ENCODE results near the gene FAS.
"Not testable (repeated sequence)": the region's sequence is repeated elsewhere in the genome, so short reads cannot be mapped to it uniquely, and the experiment has no call there.

Gene FAS

GRCh38 chr10:88994019-88994418 is 3.4 kb downstream of the FAS start:
- H3K9me3 ChIP-seq (ENCODE audit: control insufficient read depth in 1 of 2, low read length in 2 of 2) = no peaks in the 10 kb centered on the region
- peak overlapping the region; percentile 37 for H3K27ac ChIP-seq (ENCODE audit: low read length)
- peaks cover 4 to 17% of the 10 kb centered on the region in 2 donors for H3K4me1 ChIP-seq (ENCODE audit: control insufficient read depth in 1 of 2, insufficient read depth in 2 of 2, low read length in 2 of 2)
- peaks cover 0 to 16% of the 10 kb centered on the region in 2 donors for H3K36me3 ChIP-seq (ENCODE audit: control insufficient read depth in 1 of 2, insufficient read depth in 2 of 2, low read length in 2 of 2)
- peak overlapping the region; percentile 28 to 54 for H3K4me3 ChIP-seq (ENCODE audit: low read depth in 1 of 2, low read length in 2 of 2)
- H3K27me3 ChIP-seq (ENCODE audit: low read depth, low read length) = no peaks in the 10 kb centered on the region

- no peak overlapping the region for H3K27ac ChIP-seq (ENCODE audit: low read length)
- peaks cover 0 to 13% of the 10 kb centered on the region in 2 donors for H3K36me3 ChIP-seq (ENCODE audit: control insufficient read depth in 1 of 2, insufficient read depth in 2 of 2, low read length in 2 of 2)
- H3K4me3 ChIP-seq (ENCODE audit: low read depth in 1 of 2, low read length in 2 of 2) = no peak overlapping the region
- H3K9me3 ChIP-seq (ENCODE audit: control insufficient read depth in 1 of 2, low read length in 2 of 2) = no peaks in the 10 kb centered on the region
- no peaks in the 10 kb centered on the region for H3K27me3 ChIP-seq (ENCODE audit: low read depth, low read length)
- peaks cover 4 to 10% of the 10 kb centered on the region in 2 donors for H3K4me1 ChIP-seq (ENCODE audit: control insufficient read depth in 1 of 2, insufficient read depth in 2 of 2, low read length in 2 of 2)
These were observed 4.7 kb downstream of the FAS start for GRCh38 chr10:88995156-88995876.

DNA sequence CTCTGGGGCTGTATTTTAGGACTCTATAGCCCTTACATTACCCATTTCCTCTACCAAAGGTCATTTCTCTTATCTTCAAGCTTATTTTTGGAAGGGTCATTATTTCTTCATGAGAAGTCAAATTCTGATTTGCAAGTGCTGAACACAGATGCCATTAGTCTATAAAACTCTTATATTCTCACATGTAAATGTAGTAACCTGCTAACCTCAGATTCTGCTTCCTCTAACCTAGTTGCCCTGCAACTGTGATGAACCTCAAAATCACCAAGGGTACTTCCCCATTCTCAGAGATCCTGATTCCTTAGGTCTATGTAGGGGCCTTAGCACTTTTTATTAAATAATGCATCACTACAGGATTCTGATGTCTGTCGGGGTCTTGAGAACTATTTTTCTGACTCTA is 6.3 kb downstream of the FAS start:
- Histone ChIP-seq H3K36me3 (ENCODE audit: control insufficient read depth in 1 of 2, insufficient read depth in 2 of 2, low read length in 2 of 2) (no peaks in the 10 kb centered on the region), H3K4me3 (ENCODE audit: low read depth in 1 of 2, low read length in 2 of 2) (no peak overlapping the region), H3K4me1 (ENCODE audit: control insufficient read depth in 1 of 2, insufficient read depth in 2 of 2, low read length in 2 of 2) (peaks cover 4 to 21% of the 10 kb centered on the region in 2 donors), H3K27me3 (ENCODE audit: low read depth, low read length) (no peaks in the 10 kb centered on the region), H3K9me3 (ENCODE audit: control insufficient read depth in 1 of 2, low read length in 2 of 2) (no peaks in the 10 kb centered on the region), H3K27ac (ENCODE audit: low read length) (no peak overlapping the region)

DNA sequence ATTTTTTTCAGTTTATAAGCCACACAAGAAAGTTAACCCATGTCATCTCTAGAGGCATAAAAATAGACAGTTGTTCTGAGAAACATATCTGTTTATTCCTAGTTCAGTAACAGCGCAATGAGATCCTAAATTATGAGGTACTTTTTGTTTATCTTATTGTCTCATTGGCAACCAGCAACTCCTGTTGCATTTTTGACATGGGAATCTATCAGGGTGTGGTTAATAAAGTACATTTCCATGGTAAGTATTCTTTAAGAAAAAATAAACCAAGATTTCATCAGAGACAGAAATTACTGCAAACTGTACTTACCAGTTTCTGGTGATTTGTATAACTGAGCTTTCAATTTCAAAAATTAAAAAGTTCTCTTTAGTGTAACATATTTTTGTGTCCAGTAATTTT is 9.0 kb downstream of the FAS start:
- H3K9me3 ChIP-seq (ENCODE audit: control insufficient read depth in 1 of 2, low read length in 2 of 2) = no peaks in the 10 kb centered on the region
- peak overlapping the region; percentile 4 for H3K27ac ChIP-seq (ENCODE audit: low read length)
- no peaks in the 10 kb centered on the region for H3K27me3 ChIP-seq (ENCODE audit: low read depth, low read length)
- peak overlapping the region in 1 of 2 donors; percentile 7 for H3K4me3 ChIP-seq (ENCODE audit: low read depth in 1 of 2, low read length in 2 of 2)
- H3K36me3 ChIP-seq (ENCODE audit: control insufficient read depth in 1 of 2, insufficient read depth in 2 of 2, low read length in 2 of 2) = peaks cover 8 to 13% of the 10 kb centered on the region in 2 donors
- H3K4me1 ChIP-seq (ENCODE audit: control insufficient read depth in 1 of 2, insufficient read depth in 2 of 2, low read length in 2 of 2) = peaks cover 0 to 15% of the 10 kb centered on the region in 2 donors

DNA sequence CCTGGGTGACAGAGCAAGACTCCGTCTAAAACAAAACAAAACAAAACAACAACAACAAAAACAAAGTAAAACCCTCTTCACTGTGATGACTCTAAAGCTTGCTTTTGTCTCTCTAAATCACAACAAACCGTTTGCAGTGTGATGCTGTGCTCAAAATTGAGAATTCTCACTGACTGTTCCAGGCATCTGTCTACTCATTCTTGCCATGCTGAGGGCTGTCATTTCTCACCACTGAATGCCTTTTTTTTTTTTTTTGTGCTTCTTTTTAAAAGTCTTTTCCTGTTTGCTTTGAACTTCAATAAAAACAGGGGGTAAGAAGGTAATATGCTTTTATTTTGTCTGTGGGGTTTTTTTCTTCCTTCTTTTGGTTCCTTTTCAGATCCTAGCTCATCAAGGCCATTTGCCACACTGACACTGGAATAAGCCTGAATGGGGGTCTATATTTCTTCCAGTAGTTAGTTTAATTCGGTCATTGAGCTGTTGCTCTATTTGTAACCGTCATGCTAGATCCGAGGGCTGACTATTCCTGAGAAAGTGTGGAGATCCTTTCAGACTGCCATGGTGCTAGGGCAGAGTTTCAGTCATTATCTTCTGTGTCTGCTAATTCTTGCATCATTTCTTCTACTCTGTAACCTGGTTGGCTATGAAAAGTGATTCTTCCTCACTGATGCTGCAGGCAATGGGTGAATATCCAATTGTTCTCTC is 10.6 kb downstream of the FAS start:
- peak overlapping the region; percentile 10 for H3K27ac ChIP-seq (ENCODE audit: low read length)
- peaks cover 8 to 13% of the 10 kb centered on the region in 2 donors for H3K36me3 ChIP-seq (ENCODE audit: control insufficient read depth in 1 of 2, insufficient read depth in 2 of 2, low read length in 2 of 2)
- no peaks in the 10 kb centered on the region for H3K9me3 ChIP-seq (ENCODE audit: control insufficient read depth in 1 of 2, low read length in 2 of 2)
- H3K4me3 ChIP-seq (ENCODE audit: low read depth in 1 of 2, low read length in 2 of 2) = peak overlapping the region in 1 of 2 donors; percentile 26
- H3K27me3 ChIP-seq (ENCODE audit: low read depth, low read length) = no peaks in the 10 kb centered on the region
- peaks cover 0 to 15% of the 10 kb centered on the region in 2 donors for H3K4me1 ChIP-seq (ENCODE audit: control insufficient read depth in 1 of 2, insufficient read depth in 2 of 2, low read length in 2 of 2)

GRCh38 chr10:89001729-89002072 is 11.1 kb downstream of the FAS start:
- H3K27me3 ChIP-seq (ENCODE audit: low read depth, low read length) = no peaks in the 10 kb centered on the region
- H3K4me1 ChIP-seq (ENCODE audit: control insufficient read depth in 1 of 2, insufficient read depth in 2 of 2, low read length in 2 of 2) = peaks cover 0 to 15% of the 10 kb centered on the region in 2 donors
- peak overlapping the region; percentile 10 for H3K27ac ChIP-seq (ENCODE audit: low read length)
- peaks cover 8 to 13% of the 10 kb centered on the region in 2 donors for H3K36me3 ChIP-seq (ENCODE audit: control insufficient read depth in 1 of 2, insufficient read depth in 2 of 2, low read length in 2 of 2)
- no peak overlapping the region for H3K4me3 ChIP-seq (ENCODE audit: low read depth in 1 of 2, low read length in 2 of 2)
- no peaks in the 10 kb centered on the region for H3K9me3 ChIP-seq (ENCODE audit: control insufficient read depth in 1 of 2, low read length in 2 of 2)

- Histone ChIP-seq H3K36me3 (ENCODE audit: control insufficient read depth in 1 of 2, insufficient read depth in 2 of 2, low read length in 2 of 2) (peaks cover 8 to 17% of the 10 kb centered on the region in 2 donors), H3K4me1 (ENCODE audit: control insufficient read depth in 1 of 2, insufficient read depth in 2 of 2, low read length in 2 of 2) (peaks cover 0 to 15% of the 10 kb centered on the region in 2 donors), H3K4me3 (ENCODE audit: low read depth in 1 of 2, low read length in 2 of 2) (no peak overlapping the region), H3K27me3 (ENCODE audit: low read depth, low read length) (no peaks in the 10 kb centered on the region), H3K27ac (ENCODE audit: low read length) (no peak overlapping the region), H3K9me3 (ENCODE audit: control insufficient read depth in 1 of 2, low read length in 2 of 2) (no peaks in the 10 kb centered on the region)
These were observed 11.8 kb downstream of the FAS start for GRCh38 chr10:89002226-89002978.

DNA sequence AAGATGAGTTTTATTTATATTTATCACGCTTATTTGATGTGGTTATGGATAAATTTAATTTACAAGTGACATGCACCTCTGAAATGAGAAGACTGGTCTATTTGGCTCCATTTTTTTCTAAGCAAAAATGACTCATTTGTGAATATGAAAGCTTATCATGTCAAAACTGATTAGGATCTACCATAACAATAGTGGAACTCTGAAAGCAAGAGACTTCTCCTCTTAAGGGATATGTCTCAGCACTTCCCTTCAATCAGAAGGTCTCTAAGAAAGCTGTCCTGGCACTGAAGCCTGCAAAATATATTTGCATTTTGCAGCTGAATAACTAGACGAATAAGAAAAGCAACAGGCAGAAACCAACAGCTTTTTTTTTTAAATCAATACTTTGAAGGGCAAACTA is 12.7 kb downstream of the FAS start:
- Histone ChIP-seq H3K9me3 (ENCODE audit: control insufficient read depth in 1 of 2, low read length in 2 of 2) (no peaks in the 10 kb centered on the region), H3K36me3 (ENCODE audit: control insufficient read depth in 1 of 2, insufficient read depth in 2 of 2, low read length in 2 of 2) (peaks cover 12 to 19% of the 10 kb centered on the region in 2 donors), H3K4me1 (ENCODE audit: control insufficient read depth in 1 of 2, insufficient read depth in 2 of 2, low read length in 2 of 2) (peaks cover 0 to 15% of the 10 kb centered on the region in 2 donors), H3K4me3 (ENCODE audit: low read depth in 1 of 2, low read length in 2 of 2) (no peak overlapping the region), H3K27ac (ENCODE audit: low read length) (no peak overlapping the region), H3K27me3 (ENCODE audit: low read depth, low read length) (no peaks in the 10 kb centered on the region)

- no peaks in the 10 kb centered on the region for H3K9me3 ChIP-seq (ENCODE audit: control insufficient read depth in 1 of 2, low read length in 2 of 2)
- H3K4me1 ChIP-seq (ENCODE audit: control insufficient read depth in 1 of 2, insufficient read depth in 2 of 2, low read length in 2 of 2) = peaks cover 0 to under 1% of the 10 kb centered on the region in 2 donors
- H3K4me3 ChIP-seq (ENCODE audit: low read depth in 1 of 2, low read length in 2 of 2) = no peak overlapping the region
- no peaks in the 10 kb centered on the region for H3K27me3 ChIP-seq (ENCODE audit: low read depth, low read length)
- peaks cover 41 to 45% of the 10 kb centered on the region in 2 donors for H3K36me3 ChIP-seq (ENCODE audit: control insufficient read depth in 1 of 2, insufficient read depth in 2 of 2, low read length in 2 of 2)
- H3K27ac ChIP-seq (ENCODE audit: low read length) = no peak overlapping the region
These were observed 16.7 kb downstream of the FAS start for GRCh38 chr10:89007129-89007893.

- not testable (repeated sequence) for H3K4me3 ChIP-seq (ENCODE audit: low read depth in 1 of 2, low read length in 2 of 2); H3K9me3 ChIP-seq (ENCODE audit: control insufficient read depth in 1 of 2, low read length in 2 of 2); H3K27me3 ChIP-seq (ENCODE audit: low read depth, low read length); H3K4me1 ChIP-seq (ENCODE audit: control insufficient read depth in 1 of 2, insufficient read depth in 2 of 2, low read length in 2 of 2); H3K27ac ChIP-seq (ENCODE audit: low read length)
- H3K36me3 ChIP-seq (ENCODE audit: control insufficient read depth in 1 of 2, insufficient read depth in 2 of 2, low read length in 2 of 2) = peaks cover 19 to 31% of the 10 kb centered on the region in 2 donors
These were observed 28.2 kb downstream of the FAS start for GRCh38 chr10:89018700-89019346.
